ENCODE data around the gene TNFSF13B.
"Not testable (repeated sequence)": the region's sequence is repeated elsewhere in the genome, so short reads cannot be mapped to it uniquely, and the experiment has no call there.

TNFSF13B gene, protein sequence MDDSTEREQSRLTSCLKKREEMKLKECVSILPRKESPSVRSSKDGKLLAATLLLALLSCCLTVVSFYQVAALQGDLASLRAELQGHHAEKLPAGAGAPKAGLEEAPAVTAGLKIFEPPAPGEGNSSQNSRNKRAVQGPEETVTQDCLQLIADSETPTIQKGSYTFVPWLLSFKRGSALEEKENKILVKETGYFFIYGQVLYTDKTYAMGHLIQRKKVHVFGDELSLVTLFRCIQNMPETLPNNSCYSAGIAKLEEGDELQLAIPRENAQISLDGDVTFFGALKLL

GRCh38 chr13:108269601-108270328 is at the start of gene TNFSF13B:
TNFSF13B (plus strand) TSS chr13:108269718; CDS start chr13:108269896, 178 bp downstream.
- peak; percentile 18 for DNase-seq

GRCh38 chr13:108220041-108220440 is 49.5 kb upstream of the TNFSF13B start:
- no peak for DNase-seq

GRCh38 chr13:108223687-108224503 is 45.6 kb upstream of the TNFSF13B start:
- DNase-seq = no peak

GRCh38 chr13:108225440-108225839 is 44.1 kb upstream of the TNFSF13B start:
- DNase-seq = no peak

GRCh38 chr13:108226184-108226583 is 43.3 kb upstream of the TNFSF13B start:
- DNase-seq = no peak

- no peak for DNase-seq
Measured at GRCh38 chr13:108227651-108228272, 41.8 kb upstream of the TNFSF13B start.

DNA sequence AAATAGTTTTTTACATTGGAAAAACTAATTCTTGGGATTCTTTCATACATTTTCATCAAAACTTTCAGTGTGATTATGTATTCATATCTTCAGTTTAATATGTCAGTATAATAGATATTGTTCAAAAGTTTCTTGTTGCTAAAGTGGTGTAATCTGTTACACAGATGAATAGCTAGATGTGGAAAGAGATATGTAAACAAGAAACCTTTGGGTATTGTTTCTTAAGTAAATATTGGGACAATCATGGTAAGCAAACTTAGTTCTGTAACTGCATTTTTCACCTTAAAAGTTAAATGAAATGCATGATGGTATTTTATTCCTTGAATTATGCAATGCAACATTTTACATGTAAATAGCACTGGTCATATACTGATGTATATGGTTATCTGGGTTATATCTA is 39.1 kb upstream of the TNFSF13B start:
- no peak for DNase-seq

DNA sequence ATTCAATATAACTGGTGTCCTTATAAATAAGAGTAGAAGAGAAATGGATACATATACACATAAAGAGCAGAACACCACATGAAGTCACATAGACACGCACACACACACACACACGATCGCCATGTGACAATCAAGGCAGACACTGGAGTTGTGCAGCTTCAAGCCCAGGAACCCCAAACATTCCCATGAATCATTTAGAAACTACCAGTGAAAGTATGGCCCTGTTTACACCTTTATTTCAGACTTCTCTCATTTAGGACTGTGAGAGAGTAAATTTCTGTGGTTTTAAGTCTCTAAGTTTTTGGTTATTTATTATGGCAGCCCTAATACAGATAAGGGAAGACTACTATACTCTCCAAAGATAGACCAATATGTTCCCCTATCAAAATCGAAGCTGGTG is 20.4 kb upstream of the TNFSF13B start:
- DNase-seq = no peak

- no peak for DNase-seq
Measured at GRCh38 chr13:108257248-108257647, 12.3 kb upstream of the TNFSF13B start.

DNA sequence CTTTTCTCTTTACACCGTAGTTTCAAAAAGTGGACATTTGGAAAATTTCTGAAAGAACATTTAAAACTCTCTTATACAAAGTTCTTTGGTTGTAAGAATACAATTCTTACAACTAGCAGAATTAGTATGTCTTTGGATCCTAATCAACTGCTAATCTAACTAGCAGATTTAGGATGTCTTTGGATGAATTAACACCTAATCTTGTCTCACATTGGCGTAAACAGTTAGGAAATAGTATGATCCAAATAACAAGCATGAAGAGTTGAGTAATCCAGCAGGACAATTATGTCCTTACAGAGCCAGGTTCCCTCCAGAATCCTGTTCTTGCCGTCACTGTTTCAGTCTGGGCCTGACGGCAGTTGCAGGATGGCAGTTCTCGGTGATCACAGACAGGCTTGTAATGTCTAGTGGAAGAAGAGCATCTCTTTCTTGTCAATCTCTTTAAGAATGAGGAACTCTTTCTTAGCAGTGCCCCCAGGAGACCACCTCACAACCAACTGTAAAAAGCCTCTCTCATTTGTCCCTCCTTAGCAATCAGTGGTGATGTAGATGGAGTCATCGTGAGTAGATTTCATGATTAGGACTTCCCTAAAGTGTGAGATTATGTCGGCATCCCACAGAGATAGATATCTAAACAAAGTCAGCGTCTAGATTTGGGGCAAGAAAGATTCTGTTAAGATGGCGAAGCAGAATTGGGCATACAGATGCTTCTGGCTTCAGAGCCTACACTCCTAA is 5.7 kb upstream of the TNFSF13B start:
- no peak for DNase-seq

DNA sequence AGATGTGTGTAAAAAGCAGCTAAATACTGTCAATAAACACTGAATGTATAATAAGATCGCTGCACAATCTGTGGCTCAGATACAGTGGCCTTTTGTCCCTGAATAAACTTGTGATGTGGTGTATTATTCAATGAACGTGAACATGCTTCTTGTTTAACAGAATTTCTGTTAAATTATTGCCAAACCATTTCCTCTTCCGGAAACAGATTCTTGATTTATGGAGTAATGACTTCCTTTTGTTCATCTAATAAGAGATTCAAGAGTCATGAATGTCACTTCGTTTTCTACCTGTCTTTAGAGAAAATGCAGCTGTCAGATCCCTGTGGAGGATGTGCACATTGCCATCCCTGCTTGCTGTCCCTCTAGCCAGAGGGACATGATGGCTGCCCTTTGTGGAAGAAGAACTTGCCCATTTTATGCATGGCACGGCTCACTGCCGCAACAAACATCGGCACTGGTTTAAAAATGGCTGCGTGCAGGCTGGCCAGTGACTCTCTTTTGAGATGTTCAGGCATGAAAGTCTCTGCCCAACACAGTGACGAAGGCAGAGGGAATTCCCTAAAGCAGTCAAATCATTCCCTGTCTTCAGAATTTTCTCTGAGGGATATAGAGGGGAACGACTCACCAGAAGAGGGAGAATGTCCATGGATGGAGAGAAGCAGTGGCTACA is 3.1 kb upstream of the TNFSF13B start:
- DNase-seq = no peak

DNA sequence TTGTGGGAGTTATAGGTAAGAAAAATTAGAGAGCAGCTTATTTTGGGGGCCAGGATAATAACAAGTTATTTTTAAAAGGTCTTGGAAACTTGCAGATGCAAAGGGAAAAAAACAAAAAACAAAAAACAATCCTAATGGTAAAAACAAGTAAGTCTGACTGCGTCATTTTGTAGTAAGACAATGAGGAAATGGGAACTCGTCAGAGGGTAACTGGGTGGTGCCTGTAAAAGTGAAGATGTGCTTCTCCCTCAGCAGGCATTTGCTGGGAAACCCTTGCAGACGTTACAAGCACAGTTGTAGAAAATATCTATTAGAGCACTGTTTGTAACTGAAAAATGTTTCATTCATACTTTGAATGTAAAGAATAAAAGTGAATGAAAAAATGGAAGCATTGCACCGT is 2.2 kb upstream of the TNFSF13B start:
- DNase-seq = no peak

DNA sequence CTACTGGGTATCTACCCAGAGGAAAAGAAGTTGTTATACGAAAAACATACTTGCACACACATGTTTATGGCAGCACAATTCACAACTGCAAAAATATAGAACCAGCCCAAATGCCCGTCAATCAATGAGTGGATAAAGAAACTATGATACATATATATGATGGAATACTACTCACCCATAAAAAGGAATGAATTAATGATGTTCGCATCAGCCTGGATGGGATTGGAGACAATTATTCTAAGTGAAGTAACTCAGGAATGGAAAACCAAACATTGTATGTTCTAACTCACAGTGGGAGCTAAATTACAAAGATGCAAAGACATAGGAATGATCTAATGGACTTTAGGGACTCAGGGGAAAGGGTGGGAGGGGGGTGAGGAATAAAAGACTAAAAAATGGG is 1.7 kb upstream of the TNFSF13B start:
- not testable (repeated sequence) for DNase-seq

- no peak for DNase-seq
Measured at GRCh38 chr13:108268466-108269112, 929 bp upstream of the TNFSF13B start.

GRCh38 chr13:108270442-108270841 is 924 bp downstream of the TNFSF13B start:
- DNase-seq = no peak

DNA sequence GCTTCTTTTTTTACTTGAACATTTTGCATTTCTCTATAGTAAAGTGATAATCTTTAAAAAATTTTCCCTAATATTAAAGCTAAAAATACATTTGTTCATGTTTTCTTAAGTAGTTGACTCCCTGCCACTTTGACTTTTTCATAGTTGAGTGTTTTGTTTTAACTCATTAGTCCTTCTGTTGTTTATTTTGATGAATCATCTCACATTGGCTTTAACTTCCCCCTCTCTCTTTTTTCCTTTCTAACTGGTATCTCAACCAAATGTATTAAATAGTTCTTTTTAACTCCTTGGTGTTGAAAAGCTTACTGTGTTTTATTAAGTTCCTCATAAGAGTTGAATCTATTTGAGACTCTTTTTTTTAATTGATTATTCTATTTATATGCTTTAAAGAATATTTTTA is 2.8 kb downstream of the TNFSF13B start:
- DNase-seq = no peak

- no peak for DNase-seq
Measured at GRCh38 chr13:108273429-108274118, 4.1 kb downstream of the TNFSF13B start.

DNA sequence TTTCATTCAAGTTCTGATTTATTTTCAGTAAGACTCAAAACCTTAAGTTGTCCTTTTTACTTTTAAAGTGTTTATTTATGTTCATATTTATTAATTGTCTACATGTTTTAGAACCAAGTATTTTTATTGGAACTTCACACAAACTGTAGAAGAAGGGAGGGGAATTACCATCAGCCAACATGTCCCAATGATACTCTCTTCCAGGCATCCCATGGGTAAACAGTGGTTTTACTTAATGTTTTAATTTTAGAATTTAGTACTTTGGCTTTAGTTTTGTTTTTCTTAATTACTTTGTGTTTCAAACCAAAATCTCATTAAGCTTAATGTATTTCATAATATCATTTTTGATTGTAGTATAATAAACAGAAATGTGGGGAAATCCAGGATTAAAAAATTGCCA is 5.2 kb downstream of the TNFSF13B start:
- no peak for DNase-seq

- DNase-seq = no peak
Measured at GRCh38 chr13:108276060-108276459, 6.5 kb downstream of the TNFSF13B start.

GRCh38 chr13:108278466-108278865 is 8.9 kb downstream of the TNFSF13B start:
- DNase-seq = no peak

GRCh38 chr13:108281901-108282300 is 12.4 kb downstream of the TNFSF13B start:
- no peak for DNase-seq

Data from stimulated activated CD4-positive, alpha-beta T cell treated with anti-CD3 and anti-CD28 coated beads, Interleukin-12 subunit alpha, Interleukin-12 subunit beta, amount 100 ng/mL, for 4 hours (primary cell).